HepG2 (cell line): ENCODE data around the gene SERPINE2. TPM values are rescaled to one million over a fixed set of nuclear protein-coding genes. Genes with fewer than 3 reads are reported as not detected.
A peak's percentile ranks its signal among the peaks of the same experiment; 100 is the strongest.

Experiments
- FOXO1 ChIP-seq: sonication (generic); formaldehyde crosslinking; IDR thresholded peaks from 2 replicates; pipeline ENCODE4 v1.4.0; 2020; ENCODE audit warnings: missing genetic modification reagents
- GLI4 ChIP-seq: sonication (generic); formaldehyde crosslinking; IDR thresholded peaks from 2 replicates; pipeline ENCODE4 v1.5.1; 2020; ENCODE audit warnings: missing genetic modification reagents, mild to moderate bottlenecking, moderate library complexity, borderline replicate concordance
- HNF1B ChIP-seq: sonication (generic); formaldehyde crosslinking; IDR thresholded peaks from 2 replicates; pipeline ENCODE4 v1.5.1; 2020; ENCODE audit warnings: mild to moderate bottlenecking, moderate library complexity, missing genetic modification reagents
- KDM2A ChIP-seq: sonication (generic); formaldehyde crosslinking; IDR thresholded peaks from 2 replicates; pipeline ENCODE4 v1.4.0; 2020; ENCODE audit warnings: low read depth, missing genetic modification reagents, borderline replicate concordance
- MIER2 ChIP-seq: IDR thresholded peaks from 2 replicates; pipeline ENCODE4 v1.6.1; 2016; ENCODE audit warnings: missing biosample characterization, missing genetic modification reagents
- ONECUT2 ChIP-seq: sonication (generic); formaldehyde crosslinking; IDR thresholded peaks from 2 replicates; pipeline ENCODE4 v1.4.0; 2020; ENCODE audit warnings: missing genetic modification reagents
- PBX2 ChIP-seq: IDR thresholded peaks from 2 replicates; pipeline ENCODE4 v1.6.1; 2016; ENCODE audit warnings: control low read depth
- REPIN1 ChIP-seq: sonication (generic); formaldehyde crosslinking; IDR thresholded peaks from 2 replicates; pipeline ENCODE4 v1.8.0; 2022; ENCODE audit warnings: missing genetic modification reagents, low read depth, mild to moderate bottlenecking, borderline replicate concordance
- RFX1 ChIP-seq: fragments of 450-650 bp; IDR thresholded peaks from 2 replicates; pipeline ENCODE4 v1.6.1; 2017
- SAP130 ChIP-seq: IDR thresholded peaks from 2 replicates; pipeline ENCODE4 v1.6.1; 2016; ENCODE audit warnings: low read depth
- TMF1 ChIP-seq: sonication (generic); formaldehyde crosslinking; IDR thresholded peaks from 2 replicates; pipeline ENCODE4 v1.8.1; 2022; ENCODE audit warnings: low read depth, missing genetic modification reagents
- ZBTB37 ChIP-seq: sonication (generic); formaldehyde crosslinking; IDR thresholded peaks from 2 replicates; pipeline ENCODE4 v1.4.0; 2020; ENCODE audit warnings: mild to moderate bottlenecking, missing genetic modification reagents
- ZFY ChIP-seq: sonication (generic); formaldehyde crosslinking; IDR thresholded peaks from 2 replicates; pipeline ENCODE4 v1.4.0; 2020; ENCODE audit warnings: missing genetic modification reagents
- ZNF160 ChIP-seq: sonication (generic); formaldehyde crosslinking; IDR thresholded peaks from 2 replicates; pipeline ENCODE4 v1.8.0; 2022; ENCODE audit warnings: mild to moderate bottlenecking, inconsistent platforms, missing genetic modification reagents
- ZNF235 ChIP-seq: sonication (generic); formaldehyde crosslinking; IDR thresholded peaks from 2 replicates; pipeline ENCODE4 v1.8.1; 2023; ENCODE audit warnings: mild to moderate bottlenecking, missing genetic modification reagents, borderline replicate concordance
- ZNF362 ChIP-seq: sonication (generic); formaldehyde crosslinking; IDR thresholded peaks from 2 replicates; pipeline ENCODE4 v1.4.0; 2020; ENCODE audit warnings: missing genetic modification reagents, mild to moderate bottlenecking, borderline replicate concordance
- polyA plus RNA-seq, 8 experiments: library from polyadenylated mRNA; depleted of rRNA in 3 of 8; stranded (reverse) in 7 of 8; unstranded in 1 of 8; fragments of >200 nt; fragmentation: Illumina TruSeq in 4 of 8; extraction: Trizol in 4 of 8; gene quantifications; 2 replicates each; pipeline versions ENCODE4 v1.2.1 to v1.2.3, GENCODE V29; 2011 to 2016; ENCODE audit warnings: low read depth in 4 of 8, missing spikeins in 1 of 8, mixed read lengths in 1 of 8; ENCODE audit not compliant: insufficient read depth in 1 of 8
- total RNA-seq, 5 experiments: library from RNA; depleted of rRNA; stranded (reverse); fragments of >200 nt; fragmentation: Illumina TruSeq; extraction: Trizol; gene quantifications; 2 replicates each; pipeline ENCODE4 v1.2.3, GENCODE V29; 2016; ENCODE audit warnings: low read depth in 1 of 5
- TF ChIP-seq, protein P1 (sequence below): sonication (generic); formaldehyde crosslinking; IDR thresholded peaks from 2 replicates; pipeline ENCODE4 v1.4.0; 2020; ENCODE audit warnings: mild to moderate bottlenecking, missing genetic modification reagents, borderline replicate concordance
- TF ChIP-seq, protein P2 (sequence below): sonication (generic); formaldehyde crosslinking; IDR thresholded peaks from 2 replicates; pipeline ENCODE4 v1.8.1; 2023; ENCODE audit warnings: mild to moderate bottlenecking, inconsistent platforms, moderate library complexity, missing genetic modification reagents, borderline replicate concordance

Gene SERPINE2
- total and polyA plus RNA-seq, 2 of the 13 experiments (the other 11 are each of a cell fraction or from before 2014, with no cell fraction given) = 7.9 to 18.1 TPM

DNA sequence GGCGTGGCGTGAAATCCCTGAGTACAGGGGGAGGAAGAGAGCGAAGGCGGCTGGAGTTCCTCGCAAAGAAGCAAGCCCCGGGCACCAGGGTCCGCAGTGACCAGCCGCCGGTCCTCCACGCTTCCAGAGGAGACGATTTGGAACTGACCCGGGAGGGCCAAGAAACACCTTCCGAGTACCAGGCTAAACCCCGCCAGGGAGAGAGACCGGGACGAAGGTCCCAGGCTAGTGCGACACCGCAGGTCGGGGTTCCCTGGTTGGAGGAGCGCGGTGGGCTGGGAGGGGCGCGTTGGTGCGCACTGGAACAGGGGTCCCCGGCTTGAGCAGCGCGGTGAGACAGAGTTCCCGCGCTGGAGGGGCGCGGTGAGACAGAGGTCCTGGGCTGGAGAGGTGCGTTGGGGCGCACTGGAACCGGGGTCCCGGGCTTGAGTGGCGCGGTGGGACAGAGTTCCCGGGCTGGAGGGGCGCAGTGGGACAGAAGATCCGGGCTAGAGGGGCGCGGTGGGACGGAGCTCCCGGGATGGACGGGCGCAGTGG is 94.9 kb downstream of the SERPINE2 start (continued):
- TF ChIP-seq TMF1 (peak; percentile 16; the same call in 1 of the 2 replicates), ZNF362 (no peak), ZNF235 (CRISPR knock-in tag) (no peak), GLI4 (CRISPR knock-in tag) (no peak), ZFY (CRISPR knock-in tag) (no peak), RFX1 (no peak), ONECUT2 (CRISPR knock-in tag) (no peak), PBX2 (CRISPR knock-in tag) (no peak), SAP130 (CRISPR knock-in tag) (peak; percentile 75; the same call in 1 of the 2 replicates), HNF1B (no peak), MIER2 (no peak), ZNF160 (CRISPR knock-in tag) (no peak), ZBTB37 (CRISPR knock-in tag) (no peak), REPIN1 (CRISPR knock-in tag) (peak; percentile 39; the same call in 1 of the 2 replicates), FOXO1 (CRISPR knock-in tag) (0 out of 2 replicates have a peak, but pooled peaks have one; percentile 11), KDM2A (CRISPR knock-in tag) (peak; percentile 45; the same call in 1 of the 2 replicates)
- TF ChIP-seq, protein P1, sequence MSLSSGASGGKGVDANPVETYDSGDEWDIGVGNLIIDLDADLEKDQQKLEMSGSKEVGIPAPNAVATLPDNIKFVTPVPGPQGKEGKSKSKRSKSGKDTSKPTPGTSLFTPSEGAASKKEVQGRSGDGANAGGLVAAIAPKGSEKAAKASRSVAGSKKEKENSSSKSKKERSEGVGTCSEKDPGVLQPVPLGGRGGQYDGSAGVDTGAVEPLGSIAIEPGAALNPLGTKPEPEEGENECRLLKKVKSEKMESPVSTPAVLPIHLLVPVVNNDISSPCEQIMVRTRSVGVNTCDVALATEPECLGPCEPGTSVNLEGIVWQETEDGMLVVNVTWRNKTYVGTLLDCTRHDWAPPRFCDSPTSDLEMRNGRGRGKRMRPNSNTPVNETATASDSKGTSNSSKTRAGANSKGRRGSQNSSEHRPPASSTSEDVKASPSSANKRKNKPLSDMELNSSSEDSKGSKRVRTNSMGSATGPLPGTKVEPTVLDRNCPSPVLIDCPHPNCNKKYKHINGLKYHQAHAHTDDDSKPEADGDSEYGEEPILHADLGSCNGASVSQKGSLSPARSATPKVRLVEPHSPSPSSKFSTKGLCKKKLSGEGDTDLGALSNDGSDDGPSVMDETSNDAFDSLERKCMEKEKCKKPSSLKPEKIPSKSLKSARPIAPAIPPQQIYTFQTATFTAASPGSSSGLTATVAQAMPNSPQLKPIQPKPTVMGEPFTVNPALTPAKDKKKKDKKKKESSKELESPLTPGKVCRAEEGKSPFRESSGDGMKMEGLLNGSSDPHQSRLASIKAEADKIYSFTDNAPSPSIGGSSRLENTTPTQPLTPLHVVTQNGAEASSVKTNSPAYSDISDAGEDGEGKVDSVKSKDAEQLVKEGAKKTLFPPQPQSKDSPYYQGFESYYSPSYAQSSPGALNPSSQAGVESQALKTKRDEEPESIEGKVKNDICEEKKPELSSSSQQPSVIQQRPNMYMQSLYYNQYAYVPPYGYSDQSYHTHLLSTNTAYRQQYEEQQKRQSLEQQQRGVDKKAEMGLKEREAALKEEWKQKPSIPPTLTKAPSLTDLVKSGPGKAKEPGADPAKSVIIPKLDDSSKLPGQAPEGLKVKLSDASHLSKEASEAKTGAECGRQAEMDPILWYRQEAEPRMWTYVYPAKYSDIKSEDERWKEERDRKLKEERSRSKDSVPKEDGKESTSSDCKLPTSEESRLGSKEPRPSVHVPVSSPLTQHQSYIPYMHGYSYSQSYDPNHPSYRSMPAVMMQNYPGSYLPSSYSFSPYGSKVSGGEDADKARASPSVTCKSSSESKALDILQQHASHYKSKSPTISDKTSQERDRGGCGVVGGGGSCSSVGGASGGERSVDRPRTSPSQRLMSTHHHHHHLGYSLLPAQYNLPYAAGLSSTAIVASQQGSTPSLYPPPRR (CRISPR knock-in tag) = no peak
- TF ChIP-seq, protein P2, sequence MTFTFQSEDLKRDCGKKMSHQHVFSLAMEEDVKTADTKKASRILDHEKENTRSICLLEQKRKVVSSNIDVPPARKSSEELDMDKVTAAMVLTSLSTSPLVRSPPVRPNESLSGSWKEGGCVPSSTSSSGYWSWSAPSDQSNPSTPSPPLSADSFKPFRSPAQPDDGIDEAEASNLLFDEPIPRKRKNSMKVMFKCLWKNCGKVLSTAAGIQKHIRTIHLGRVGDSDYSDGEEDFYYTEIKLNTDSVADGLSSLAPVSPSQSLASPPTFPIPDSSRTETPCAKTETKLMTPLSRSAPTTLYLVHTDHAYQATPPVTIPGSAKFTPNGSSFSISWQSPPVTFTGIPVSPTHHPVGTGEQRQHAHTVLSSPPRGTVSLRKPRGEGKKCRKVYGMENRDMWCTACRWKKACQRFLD (CRISPR knock-in tag) = no peak
